ENCODE data around the gene SLC19A1.
"Not testable (repeated sequence)": the region's sequence is repeated elsewhere in the genome, so short reads cannot be mapped to it uniquely, and the experiment has no call there.

Gene SLC19A1

GRCh38 chr21:45574081-45574501, 31.9 kb upstream of the SLC19A1 start:
- H3K27ac ChIP-seq, result no peak overlapping the region
- no peak overlapping the region for H3K9ac ChIP-seq (ENCODE audit: insufficient read length)
- no peak for TF ChIP-seq EZH2 (IDR thresholded peaks at IDR 0.05)
- TF ChIP-seq FOXP2 (optimal IDR thresholded peaks at IDR 0.05; ENCODE audit: control extremely low read depth, extremely low read length, insufficient read depth), result no peak
- no peak for TF ChIP-seq POLR2AphosphoS5 (IDR thresholded peaks at IDR 0.05; ENCODE audit: borderline replicate concordance, low read depth, low read length)
- H3K36me3 ChIP-seq (ENCODE audit: insufficient read depth, low read length), result no peaks in the 10 kb centered on the region
- H3K9me3 ChIP-seq (ENCODE audit: low read depth, low read length), result no peaks in the 10 kb centered on the region
- H3K4me3 ChIP-seq, result no peak overlapping the region
- no peak for DNase-seq (ENCODE audit: low read depth, low spot score)

GRCh38 chr21:45573452-45574035, 31.3 kb upstream of the SLC19A1 start:
- no peak overlapping the region for H3K9ac ChIP-seq (ENCODE audit: insufficient read length)
- no peak overlapping the region for H3K4me3 ChIP-seq

GRCh38 chr21:45572783-45573451, 30.7 kb upstream of the SLC19A1 start:
- TF ChIP-seq FOXP2 (optimal IDR thresholded peaks at IDR 0.05; ENCODE audit: control extremely low read depth, extremely low read length, insufficient read depth), result no peak
- TF ChIP-seq POLR2AphosphoS5 (IDR thresholded peaks at IDR 0.05; ENCODE audit: borderline replicate concordance, low read depth, low read length), result no peak
- TF ChIP-seq EZH2 (IDR thresholded peaks at IDR 0.05), result no peak
- no peak for DNase-seq (ENCODE audit: low read depth, low spot score)
- Histone ChIP-seq H3K27ac (no peak overlapping the region), H3K9me3 (ENCODE audit: low read depth, low read length) (no peaks in the 10 kb centered on the region), H3K4me3 (no peak overlapping the region), H3K36me3 (ENCODE audit: insufficient read depth, low read length) (no peaks in the 10 kb centered on the region), H3K9ac (ENCODE audit: insufficient read length) (no peak overlapping the region)

More at GRCh38 chr21:45573452-45574035, 31.3 kb upstream of the SLC19A1 start:
- no peaks in the 10 kb centered on the region for H3K9me3 ChIP-seq (ENCODE audit: low read depth, low read length)
- H3K27ac ChIP-seq, result no peak overlapping the region
- DNase-seq (ENCODE audit: low read depth, low spot score), result no peak
- TF ChIP-seq EZH2 (IDR thresholded peaks at IDR 0.05) (no peak), POLR2AphosphoS5 (IDR thresholded peaks at IDR 0.05; ENCODE audit: borderline replicate concordance, low read depth, low read length) (no peak), FOXP2 (optimal IDR thresholded peaks at IDR 0.05; ENCODE audit: control extremely low read depth, extremely low read length, insufficient read depth) (no peak)
- no peaks in the 10 kb centered on the region for H3K36me3 ChIP-seq (ENCODE audit: insufficient read depth, low read length)

- H3K4me3 ChIP-seq, result no peak overlapping the region
- no peak overlapping the region for H3K9ac ChIP-seq (ENCODE audit: insufficient read length)
- H3K36me3 ChIP-seq (ENCODE audit: insufficient read depth, low read length), result no peaks in the 10 kb centered on the region
- no peak for DNase-seq (ENCODE audit: low read depth, low spot score)
- no peaks in the 10 kb centered on the region for H3K9me3 ChIP-seq (ENCODE audit: low read depth, low read length)
- H3K27ac ChIP-seq, result no peak overlapping the region
- no peak for TF ChIP-seq POLR2AphosphoS5 (IDR thresholded peaks at IDR 0.05; ENCODE audit: borderline replicate concordance, low read depth, low read length)
These were observed 30.0 kb upstream of the SLC19A1 start for GRCh38 chr21:45572231-45572630.

GRCh38 chr21:45571641-45572040, 29.4 kb upstream of the SLC19A1 start:
- no peak for DNase-seq (ENCODE audit: low read depth, low spot score)
- Histone ChIP-seq H3K9me3 (ENCODE audit: low read depth, low read length) (no peaks in the 10 kb centered on the region), H3K4me3 (no peak overlapping the region), H3K9ac (ENCODE audit: insufficient read length) (no peak overlapping the region), H3K27ac (no peak overlapping the region), H3K36me3 (ENCODE audit: insufficient read depth, low read length) (no peaks in the 10 kb centered on the region)
- TF ChIP-seq POLR2AphosphoS5 (IDR thresholded peaks at IDR 0.05; ENCODE audit: borderline replicate concordance, low read depth, low read length) (no peak), FOXP2 (optimal IDR thresholded peaks at IDR 0.05; ENCODE audit: control extremely low read depth, extremely low read length, insufficient read depth) (no peak), EZH2 (IDR thresholded peaks at IDR 0.05) (no peak)

- H3K36me3 ChIP-seq (ENCODE audit: insufficient read depth, low read length), result no peaks in the 10 kb centered on the region
- no peak overlapping the region for H3K27ac ChIP-seq
- no peak for TF ChIP-seq FOXP2 (optimal IDR thresholded peaks at IDR 0.05; ENCODE audit: control extremely low read depth, extremely low read length, insufficient read depth)
- TF ChIP-seq POLR2AphosphoS5 (IDR thresholded peaks at IDR 0.05; ENCODE audit: borderline replicate concordance, low read depth, low read length), result no peak
- no peak for TF ChIP-seq EZH2 (IDR thresholded peaks at IDR 0.05)
- DNase-seq (ENCODE audit: low read depth, low spot score), result no peak
- no peak overlapping the region for H3K4me3 ChIP-seq
- no peak overlapping the region for H3K9ac ChIP-seq (ENCODE audit: insufficient read length)
- no peaks in the 10 kb centered on the region for H3K9me3 ChIP-seq (ENCODE audit: low read depth, low read length)
These were observed 28.8 kb upstream of the SLC19A1 start for GRCh38 chr21:45570826-45571601.

GRCh38 chr21:45570071-45570470, 27.8 kb upstream of the SLC19A1 start:
- Histone ChIP-seq H3K36me3 (ENCODE audit: insufficient read depth, low read length) (no peaks in the 10 kb centered on the region), H3K4me3 (no peak overlapping the region), H3K27ac (no peak overlapping the region), H3K9me3 (ENCODE audit: low read depth, low read length) (no peaks in the 10 kb centered on the region), H3K9ac (ENCODE audit: insufficient read length) (no peak overlapping the region)
- DNase-seq (ENCODE audit: low read depth, low spot score), result no peak
- no peak for TF ChIP-seq EZH2 (IDR thresholded peaks at IDR 0.05)
- no peak for TF ChIP-seq POLR2AphosphoS5 (IDR thresholded peaks at IDR 0.05; ENCODE audit: borderline replicate concordance, low read depth, low read length)
- TF ChIP-seq FOXP2 (optimal IDR thresholded peaks at IDR 0.05; ENCODE audit: control extremely low read depth, extremely low read length, insufficient read depth), result no peak

- H3K4me3 ChIP-seq, result no peak overlapping the region
- no peak overlapping the region for H3K9ac ChIP-seq (ENCODE audit: insufficient read length)
- H3K36me3 ChIP-seq (ENCODE audit: insufficient read depth, low read length), result no peaks in the 10 kb centered on the region
- H3K27ac ChIP-seq, result no peak overlapping the region
- no peak for TF ChIP-seq EZH2 (IDR thresholded peaks at IDR 0.05)
- no peak for TF ChIP-seq FOXP2 (optimal IDR thresholded peaks at IDR 0.05; ENCODE audit: control extremely low read depth, extremely low read length, insufficient read depth)
- no peak for TF ChIP-seq POLR2AphosphoS5 (IDR thresholded peaks at IDR 0.05; ENCODE audit: borderline replicate concordance, low read depth, low read length)
- DNase-seq (ENCODE audit: low read depth, low spot score), result no peak
- no peaks in the 10 kb centered on the region for H3K9me3 ChIP-seq (ENCODE audit: low read depth, low read length)
These were observed 26.1 kb upstream of the SLC19A1 start for GRCh38 chr21:45568383-45568782.

GRCh38 chr21:45564137-45564536, 21.9 kb upstream of the SLC19A1 start:
- not testable (repeated sequence) for H3K36me3 ChIP-seq (ENCODE audit: insufficient read depth, low read length); DNase-seq (ENCODE audit: low read depth, low spot score); H3K27ac ChIP-seq; H3K9me3 ChIP-seq (ENCODE audit: low read depth, low read length); H3K9ac ChIP-seq (ENCODE audit: insufficient read length); H3K4me3 ChIP-seq

Measured in SK-N-MC (cell line).